Tibial nerve (tissue), 4 donors: ENCODE data around the gene DZIP3.

Experiments
- CTCF ChIP-seq, 5 experiments: fragments of 200-600 bp in 3 of 5; fragments of 450-650 bp in 2 of 5; sonication (generic) in 3 of 5; IDR thresholded peaks; one replicate each; pipeline ENCODE4 v1.5.1; 2016 to 2019; ENCODE audit warnings: antibody characterized with exemption in 5 of 5, mild to moderate bottlenecking in 3 of 5, moderate library complexity in 2 of 5
- EP300 ChIP-seq, 2 donors: sonication (generic); formaldehyde crosslinking; IDR thresholded peaks; one replicate each; pipeline ENCODE4 v1.6.1; 2017; ENCODE audit warnings: antibody characterized with exemption in 2 of 2, mild to moderate bottlenecking in 1 of 2
- POLR2A ChIP-seq, 2 donors: fragments of 450-650 bp; IDR thresholded peaks; one replicate each; pipeline ENCODE4 v1.6.1; 2017; ENCODE audit warnings: antibody characterized with exemption in 2 of 2, mild to moderate bottlenecking in 2 of 2, moderate library complexity in 2 of 2

- no peak for TF ChIP-seq CTCF (IDR thresholded peaks at IDR 0.05)
- no peak for TF ChIP-seq EP300 (IDR thresholded peaks at IDR 0.05)
- TF ChIP-seq POLR2A (IDR thresholded peaks at IDR 0.05) = no peak
Observed at GRCh38 chr3:108595321-108595720, 5.8 kb downstream of the DZIP3 start.
